HG03196 (cell line): ENCODE measurements around the gene AGER.
"Not testable (repeated sequence)": the region's sequence is repeated elsewhere in the genome, so short reads cannot be mapped to it uniquely, and the experiment has no call there.

ENCODE experiments used
- ATAC-seq: cut with Tn5 transposase; IDR thresholded peaks from one replicate; pipeline ENCODE4 v1.9.1; 2021; ENCODE audit not compliant: unreplicated experiment

AGER gene

DNA sequence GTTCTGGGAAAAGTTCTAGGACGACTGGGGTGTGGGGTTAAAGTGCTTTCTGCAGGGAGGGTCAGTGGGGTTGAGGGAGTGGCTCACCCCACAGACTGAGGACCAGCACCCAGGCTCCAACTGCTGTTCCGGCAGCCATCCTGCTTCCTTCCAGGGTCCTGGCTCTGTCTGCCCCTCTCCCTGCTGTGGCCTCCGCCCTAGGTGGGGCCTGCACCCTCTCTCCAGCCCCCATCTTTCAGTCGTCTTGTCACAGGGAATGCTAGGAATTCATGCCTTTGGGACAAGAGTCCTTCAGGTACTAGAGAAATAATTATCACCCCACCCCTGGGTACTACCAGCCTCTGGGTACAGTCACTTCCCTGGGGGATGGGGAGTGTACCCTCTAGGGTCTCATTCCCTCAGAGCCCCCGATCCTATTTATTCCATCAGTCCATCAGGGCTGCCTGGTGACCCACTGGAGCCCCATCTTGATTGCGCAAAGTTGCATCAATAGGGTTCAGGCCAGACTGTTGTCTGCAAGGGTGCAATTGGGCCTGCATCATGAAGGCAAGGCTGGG, at the start of gene AGER:
AGER (minus strand) TSS at position 170 of the 557 bp plus-strand sequence; CDS start at position 139, 31 bp downstream.
- ATAC-seq: no peak

DNA sequence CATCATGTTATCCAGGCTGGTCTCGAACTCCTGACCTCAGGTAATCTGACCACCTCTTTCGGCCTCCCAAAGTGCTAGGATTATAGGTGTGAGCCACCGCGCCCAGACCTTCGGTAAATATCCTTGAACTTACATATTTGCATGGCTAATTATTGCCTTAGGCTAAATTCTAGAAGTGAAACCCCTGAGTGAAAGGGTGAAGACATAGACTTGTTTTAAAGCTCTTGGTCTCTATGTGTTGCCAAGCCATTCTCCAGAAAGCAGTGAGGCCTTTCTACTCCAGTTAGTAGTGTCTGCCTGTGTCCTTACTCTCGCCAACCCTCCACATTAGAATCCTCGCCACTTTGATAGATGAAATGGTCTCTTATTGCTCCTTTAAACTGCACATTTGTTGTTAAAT, 42.4 kb upstream of the AGER start:
- no peak for ATAC-seq

DNA sequence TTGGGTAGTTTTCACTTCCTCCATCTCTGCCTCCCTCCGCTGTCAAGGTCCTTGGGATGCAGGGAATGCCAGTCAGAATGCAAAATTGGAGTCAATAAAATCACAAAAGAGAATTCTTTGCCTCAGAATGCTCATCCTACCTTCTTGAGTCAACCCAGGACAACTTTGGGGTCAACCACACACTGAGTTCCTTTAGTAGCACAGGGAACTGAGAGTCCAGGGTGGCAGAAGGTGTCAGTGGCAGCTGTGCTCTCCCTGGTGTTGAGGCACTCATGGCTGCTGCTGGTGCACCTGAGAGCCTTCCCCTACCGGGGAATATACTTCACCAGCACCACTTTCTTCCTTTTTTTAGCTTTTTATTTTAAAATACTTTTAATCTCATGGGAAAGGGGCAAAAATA, 40.6 kb upstream of the AGER start:
- ATAC-seq: no peak

DNA sequence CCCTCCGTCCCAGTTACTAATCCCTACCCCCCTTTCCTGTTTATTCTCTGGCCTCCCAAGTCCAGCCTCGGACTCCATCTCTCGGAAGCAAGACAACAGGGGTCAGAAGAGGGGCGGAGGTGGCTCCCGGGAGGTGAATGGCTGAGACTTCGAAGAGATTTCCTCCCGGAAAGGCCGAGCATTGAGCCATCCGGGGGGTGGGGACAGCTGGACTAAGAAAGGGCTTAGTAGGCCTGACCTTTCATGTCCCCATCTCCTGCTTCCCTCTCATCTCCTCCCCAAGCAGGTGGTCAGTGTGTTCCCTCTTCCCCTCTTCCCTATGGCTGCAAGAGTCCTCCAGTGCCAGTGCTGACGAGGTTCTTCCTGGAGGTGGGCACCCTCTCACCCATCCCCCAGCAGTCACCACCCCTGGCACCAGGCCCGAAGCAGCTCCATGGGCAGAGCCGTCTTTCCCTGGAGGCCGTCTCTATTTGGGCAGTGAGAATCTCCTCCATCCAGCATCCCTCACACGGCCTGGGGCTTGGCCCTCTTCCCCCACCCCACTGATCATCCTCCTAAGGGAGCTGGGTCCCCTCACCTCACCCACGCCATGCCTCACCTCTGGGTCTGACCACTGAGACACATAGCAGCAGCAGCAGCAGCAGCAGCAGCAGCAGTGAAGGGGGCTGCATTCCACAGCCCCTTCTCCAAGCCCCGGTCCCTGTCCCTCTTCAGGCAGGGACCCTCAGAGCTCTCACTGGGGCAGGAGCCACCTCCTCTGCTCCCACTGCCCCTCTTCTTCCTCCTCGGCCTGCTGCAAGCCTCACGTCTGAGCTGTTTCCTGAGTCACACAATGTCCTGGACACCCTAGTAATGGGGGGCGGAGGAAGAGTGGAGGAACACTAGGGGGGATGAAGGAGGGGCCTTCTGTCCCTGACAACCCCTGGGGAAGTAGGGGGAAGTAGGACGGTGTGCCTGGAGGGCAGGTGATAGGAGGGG, 39.5 kb upstream of the AGER start, which contains the start of gene NOTCH4:
NOTCH4 (minus strand) TSS at position 810 of the 978 bp plus-strand sequence; CDS start at position 671, 139 bp downstream.
- ATAC-seq: no peak

DNA sequence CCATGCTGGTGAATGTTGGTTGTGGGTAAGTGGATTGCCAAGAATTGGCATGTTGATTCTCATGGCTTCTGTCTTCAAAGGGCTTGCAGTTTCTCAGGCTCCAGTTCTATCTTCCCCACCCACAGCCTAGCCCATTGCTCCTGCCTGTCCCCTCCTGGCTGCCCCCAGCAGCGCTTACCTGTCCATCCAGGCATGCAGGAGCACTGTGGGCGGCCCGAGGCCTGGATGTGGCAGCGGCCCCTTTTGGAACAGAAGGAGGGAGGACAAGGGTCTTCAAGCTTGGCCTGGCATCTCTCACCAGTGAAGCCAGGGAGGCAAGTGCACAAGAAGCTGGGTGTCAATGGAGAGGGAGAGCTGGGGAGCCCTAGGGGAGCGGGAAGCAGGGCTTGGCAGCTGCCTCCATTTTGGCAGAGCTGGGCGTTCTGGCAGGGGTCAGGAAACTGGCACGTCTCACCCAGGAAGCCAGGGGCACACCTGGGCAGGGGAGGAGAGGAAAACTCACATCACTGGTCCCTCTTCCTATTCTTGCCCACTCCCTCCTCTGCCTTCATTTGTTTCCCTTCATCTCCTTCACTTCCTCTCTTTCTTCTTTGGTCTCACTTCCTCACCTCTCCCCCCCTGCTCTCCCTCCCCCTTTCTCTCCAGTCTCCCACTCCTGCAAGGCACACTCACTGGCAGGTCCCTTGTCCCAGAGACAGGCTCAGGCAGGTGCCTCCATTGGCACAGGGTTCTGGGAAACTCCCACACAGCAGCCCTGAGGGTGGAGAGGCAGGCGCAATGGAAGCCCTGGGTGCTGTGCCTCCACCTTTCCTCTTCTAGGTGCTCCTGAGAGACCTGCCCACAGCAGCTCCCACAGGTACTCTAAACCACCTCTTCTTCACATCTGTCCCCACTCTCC, 38.5 kb upstream of the AGER start:
- ATAC-seq: no peak

GRCh38 chr6:32220021-32220420, 36.0 kb upstream of the AGER start:
- ATAC-seq: no peak

DNA sequence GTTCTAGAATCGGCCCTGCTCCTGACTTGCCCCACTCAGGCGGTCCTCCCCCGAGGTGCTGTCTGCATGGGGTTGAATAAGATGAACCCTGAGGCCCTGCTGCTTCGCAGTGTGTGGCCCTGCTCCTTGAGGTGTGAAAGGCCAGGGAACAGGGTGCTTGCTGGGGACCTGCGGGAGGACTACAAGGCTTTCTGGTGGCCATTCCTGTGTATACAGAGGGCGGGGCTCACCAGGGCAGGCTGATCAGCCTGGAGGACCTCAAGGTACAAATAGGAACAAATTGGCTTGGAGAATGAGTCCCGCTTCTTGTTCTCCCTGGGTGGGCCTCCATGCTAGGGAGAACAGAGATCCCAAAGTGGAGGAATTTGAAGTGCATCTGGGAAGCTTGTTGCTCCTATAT, 34.1 kb upstream of the AGER start:
- no peak for ATAC-seq

- ATAC-seq: no peak
Measured at GRCh38 chr6:32216998-32217397, 32.9 kb upstream of the AGER start.

- no peak for ATAC-seq
Measured at GRCh38 chr6:32216285-32216684, 32.2 kb upstream of the AGER start.

DNA sequence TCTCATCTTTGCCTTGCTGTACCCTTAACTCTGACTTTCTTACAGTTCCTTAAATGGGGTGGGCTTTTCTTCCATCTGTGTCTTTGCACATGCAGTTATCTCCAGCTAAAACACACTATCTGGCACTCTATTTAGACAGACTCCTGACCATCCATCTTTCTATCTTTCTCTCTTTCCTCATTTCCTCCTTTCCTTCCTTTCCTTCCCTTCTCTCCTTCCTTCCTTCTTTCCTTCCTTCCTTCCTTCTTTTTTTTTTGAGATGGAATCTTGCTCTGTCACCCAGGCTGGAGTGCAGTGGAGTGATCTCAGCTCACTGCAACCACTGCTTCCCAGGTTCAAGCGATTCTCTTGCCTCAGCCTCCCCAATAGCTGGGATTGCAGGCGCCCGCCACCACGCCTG, 31.6 kb upstream of the AGER start:
- ATAC-seq: no peak

DNA sequence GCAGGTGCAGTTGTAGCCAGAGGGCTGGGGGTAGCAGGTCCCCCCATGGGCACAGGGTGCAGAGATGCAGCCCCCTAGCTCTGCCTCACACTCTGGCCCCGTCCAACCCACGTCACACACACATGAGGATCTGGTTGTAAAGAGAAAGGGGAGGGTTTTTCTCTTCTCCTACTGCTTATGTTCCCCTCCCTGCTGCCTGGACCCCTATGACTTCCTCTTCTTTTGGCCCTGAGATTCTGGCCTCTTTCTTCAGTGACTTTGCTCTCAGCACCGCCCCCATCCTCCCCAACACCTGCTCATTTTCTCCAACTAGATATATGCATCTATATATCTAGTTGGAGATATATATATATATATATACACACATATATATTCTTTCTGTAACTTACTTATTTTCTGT, 30.1 kb upstream of the AGER start:
- ATAC-seq: no peak

DNA sequence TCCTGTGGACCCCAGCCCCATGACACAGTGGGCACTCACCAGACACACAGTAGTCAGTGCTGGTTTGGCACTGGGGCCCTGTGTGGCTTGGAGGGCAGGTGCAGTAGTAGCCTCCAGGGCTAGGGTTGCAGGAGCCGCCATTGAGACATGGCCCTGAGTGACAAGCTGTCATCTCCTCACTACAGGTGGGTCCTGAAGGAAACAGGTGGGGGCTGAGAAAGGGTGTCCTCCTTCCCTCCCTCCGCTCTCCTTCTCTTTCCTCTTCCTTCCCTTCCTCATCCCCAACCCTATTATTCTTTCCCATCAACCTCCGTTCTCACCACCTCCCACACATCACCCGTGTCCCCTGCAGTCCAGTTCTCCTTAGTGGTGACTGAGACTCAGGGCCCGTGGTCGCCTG, 29.6 kb upstream of the AGER start:
- ATAC-seq: no peak

GRCh38 chr6:32212076-32212760, 28.2 kb upstream of the AGER start:
- no peak for ATAC-seq

DNA sequence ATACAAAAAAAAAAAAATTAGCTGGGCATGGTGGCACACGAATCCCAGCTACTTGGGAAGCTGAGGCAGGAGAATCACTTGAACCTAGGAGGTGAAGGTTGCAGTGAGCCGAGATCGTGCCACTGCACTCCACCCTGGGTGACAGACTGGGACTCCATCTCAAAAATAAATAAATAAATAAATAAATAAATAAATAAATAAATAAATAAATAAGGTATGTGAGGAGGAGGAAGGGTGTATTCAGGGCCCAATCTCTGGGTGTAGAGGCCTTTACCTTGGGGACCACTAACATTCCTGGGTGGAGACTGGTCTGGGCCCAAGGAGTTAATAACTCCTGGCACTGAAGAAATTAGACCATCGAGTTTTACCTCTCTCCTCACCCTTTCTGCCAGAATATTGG, 27.4 kb upstream of the AGER start:
- ATAC-seq: not testable (repeated sequence)

DNA sequence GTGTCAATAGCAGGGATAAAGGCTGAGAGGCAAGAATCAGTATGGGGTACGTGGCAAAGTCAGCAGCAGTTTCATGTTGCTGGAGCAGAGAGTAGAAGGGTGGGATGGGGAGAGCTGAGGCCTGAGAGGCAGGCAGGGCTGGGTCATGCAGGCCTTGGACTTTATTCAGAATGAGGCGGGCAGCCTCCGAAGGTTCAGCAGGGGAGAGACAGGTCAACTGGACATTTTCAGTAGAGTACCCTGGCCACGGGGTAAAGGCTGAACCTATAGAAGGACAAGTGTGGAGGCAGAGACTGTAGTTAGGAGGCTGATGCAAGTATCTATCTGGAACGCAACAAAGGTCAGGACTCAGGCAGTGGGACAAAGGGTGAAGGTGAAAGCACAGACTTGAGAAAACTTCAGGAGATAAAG, 26.1 kb upstream of the AGER start:
- ATAC-seq: no peak

GRCh38 chr6:32208996-32209395, 24.9 kb upstream of the AGER start:
- no peak for ATAC-seq

GRCh38 chr6:32204268-32204715, 20.2 kb upstream of the AGER start:
- no peak for ATAC-seq

- ATAC-seq: no peak
Measured at GRCh38 chr6:32203426-32204267, 19.6 kb upstream of the AGER start.

GRCh38 chr6:32202186-32202585, 18.1 kb upstream of the AGER start:
- ATAC-seq: no peak
